Thyroid gland (tissue), 4 donors: Measurements from ENCODE around the gene UBE2I.

ENCODE experiments used
- POLR2A ChIP-seq, 2 donors: fragments of 450-650 bp; IDR thresholded peaks; one replicate each; pipeline ENCODE4 v1.6.1; 2017; ENCODE audit warnings: antibody characterized with exemption in 2 of 2, mild to moderate bottlenecking in 2 of 2, moderate library complexity in 1 of 2
- TF ChIP-seq, protein P1 (sequence below), 6 experiments: fragments of 200-600 bp in 3 of 6; fragments of 450-650 bp in 3 of 6; sonication (generic) in 3 of 6; IDR thresholded peaks; one replicate each; pipeline ENCODE4 v1.5.1; 2016 to 2019; ENCODE audit warnings: antibody characterized with exemption in 6 of 6, mild to moderate bottlenecking in 2 of 6, inconsistent platforms in 1 of 6, moderate library complexity in 1 of 6

DNA sequence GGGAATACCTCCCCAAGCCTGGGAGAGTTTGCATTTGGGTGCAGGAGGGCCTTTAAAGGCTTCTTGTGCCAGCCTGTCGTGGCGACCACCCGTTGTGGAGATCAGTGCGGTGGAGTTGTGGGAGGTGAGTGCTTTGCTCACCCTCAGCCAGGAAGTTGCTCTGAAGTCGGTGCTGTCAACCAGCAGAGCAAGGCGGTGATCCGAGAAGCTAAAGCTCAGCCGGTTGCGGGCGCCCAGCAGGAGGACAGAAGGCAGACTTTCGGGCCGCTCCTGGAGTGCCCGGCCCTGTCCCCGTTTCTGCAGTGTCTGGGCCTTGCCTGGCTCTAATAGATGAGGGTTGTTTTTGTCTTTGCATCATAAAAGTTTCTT, 1.4 kb downstream of the UBE2I start:
- TF ChIP-seq, protein P1, sequence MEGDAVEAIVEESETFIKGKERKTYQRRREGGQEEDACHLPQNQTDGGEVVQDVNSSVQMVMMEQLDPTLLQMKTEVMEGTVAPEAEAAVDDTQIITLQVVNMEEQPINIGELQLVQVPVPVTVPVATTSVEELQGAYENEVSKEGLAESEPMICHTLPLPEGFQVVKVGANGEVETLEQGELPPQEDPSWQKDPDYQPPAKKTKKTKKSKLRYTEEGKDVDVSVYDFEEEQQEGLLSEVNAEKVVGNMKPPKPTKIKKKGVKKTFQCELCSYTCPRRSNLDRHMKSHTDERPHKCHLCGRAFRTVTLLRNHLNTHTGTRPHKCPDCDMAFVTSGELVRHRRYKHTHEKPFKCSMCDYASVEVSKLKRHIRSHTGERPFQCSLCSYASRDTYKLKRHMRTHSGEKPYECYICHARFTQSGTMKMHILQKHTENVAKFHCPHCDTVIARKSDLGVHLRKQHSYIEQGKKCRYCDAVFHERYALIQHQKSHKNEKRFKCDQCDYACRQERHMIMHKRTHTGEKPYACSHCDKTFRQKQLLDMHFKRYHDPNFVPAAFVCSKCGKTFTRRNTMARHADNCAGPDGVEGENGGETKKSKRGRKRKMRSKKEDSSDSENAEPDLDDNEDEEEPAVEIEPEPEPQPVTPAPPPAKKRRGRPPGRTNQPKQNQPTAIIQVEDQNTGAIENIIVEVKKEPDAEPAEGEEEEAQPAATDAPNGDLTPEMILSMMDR (IDR thresholded peaks at IDR 0.05), result no peak
- no peak for TF ChIP-seq POLR2A (IDR thresholded peaks at IDR 0.05)
